Fibroblast of mammary gland (primary cell): ENCODE measurements around the gene SIAH3.

Experiments
- DNase-seq: peaks from one replicate; pipeline ENCODE4 v3.0.0-alpha.2; 2010; ENCODE audit warnings: low read depth
- H3K4me3 ChIP-seq: 2 replicates; pipeline ENCODE4 v1.5.1; 2011; ENCODE audit warnings: low read depth, mild to moderate bottlenecking, low read length, moderate library complexity; ENCODE audit not compliant: control insufficient read depth
- TF ChIP-seq, protein P1 (sequence below): conservative IDR thresholded peaks from 2 replicates; pipeline ENCODE4 v1.5.1; 2011; ENCODE audit warnings: low read depth, low read length, inconsistent platforms; ENCODE audit not compliant: control insufficient read depth, insufficient read depth

SIAH3 gene

DNA sequence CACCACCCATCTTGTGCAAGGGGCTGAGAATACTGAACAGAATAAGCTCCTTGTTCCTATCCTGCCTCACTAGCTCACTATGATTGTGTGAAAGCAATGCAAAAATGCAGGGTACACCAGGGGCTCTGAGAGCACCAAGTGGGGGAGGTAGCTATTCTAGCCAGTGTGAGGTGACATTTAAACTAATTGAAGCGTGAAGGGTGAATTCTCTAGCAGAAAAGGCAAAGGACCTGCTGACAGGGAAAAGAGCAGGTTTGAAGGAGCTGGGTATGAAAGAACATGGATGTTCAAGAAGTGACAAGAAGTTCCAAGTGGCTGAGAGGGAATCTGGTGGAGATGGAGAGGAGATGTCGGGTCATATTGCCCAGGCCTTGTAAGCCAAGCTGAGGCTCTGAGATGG lies 64.2 kb downstream of the SIAH3 start:
- TF ChIP-seq, protein P1, sequence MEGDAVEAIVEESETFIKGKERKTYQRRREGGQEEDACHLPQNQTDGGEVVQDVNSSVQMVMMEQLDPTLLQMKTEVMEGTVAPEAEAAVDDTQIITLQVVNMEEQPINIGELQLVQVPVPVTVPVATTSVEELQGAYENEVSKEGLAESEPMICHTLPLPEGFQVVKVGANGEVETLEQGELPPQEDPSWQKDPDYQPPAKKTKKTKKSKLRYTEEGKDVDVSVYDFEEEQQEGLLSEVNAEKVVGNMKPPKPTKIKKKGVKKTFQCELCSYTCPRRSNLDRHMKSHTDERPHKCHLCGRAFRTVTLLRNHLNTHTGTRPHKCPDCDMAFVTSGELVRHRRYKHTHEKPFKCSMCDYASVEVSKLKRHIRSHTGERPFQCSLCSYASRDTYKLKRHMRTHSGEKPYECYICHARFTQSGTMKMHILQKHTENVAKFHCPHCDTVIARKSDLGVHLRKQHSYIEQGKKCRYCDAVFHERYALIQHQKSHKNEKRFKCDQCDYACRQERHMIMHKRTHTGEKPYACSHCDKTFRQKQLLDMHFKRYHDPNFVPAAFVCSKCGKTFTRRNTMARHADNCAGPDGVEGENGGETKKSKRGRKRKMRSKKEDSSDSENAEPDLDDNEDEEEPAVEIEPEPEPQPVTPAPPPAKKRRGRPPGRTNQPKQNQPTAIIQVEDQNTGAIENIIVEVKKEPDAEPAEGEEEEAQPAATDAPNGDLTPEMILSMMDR, result no peak
- H3K4me3 ChIP-seq, result no peak overlapping the region
- no peak for DNase-seq

DNA sequence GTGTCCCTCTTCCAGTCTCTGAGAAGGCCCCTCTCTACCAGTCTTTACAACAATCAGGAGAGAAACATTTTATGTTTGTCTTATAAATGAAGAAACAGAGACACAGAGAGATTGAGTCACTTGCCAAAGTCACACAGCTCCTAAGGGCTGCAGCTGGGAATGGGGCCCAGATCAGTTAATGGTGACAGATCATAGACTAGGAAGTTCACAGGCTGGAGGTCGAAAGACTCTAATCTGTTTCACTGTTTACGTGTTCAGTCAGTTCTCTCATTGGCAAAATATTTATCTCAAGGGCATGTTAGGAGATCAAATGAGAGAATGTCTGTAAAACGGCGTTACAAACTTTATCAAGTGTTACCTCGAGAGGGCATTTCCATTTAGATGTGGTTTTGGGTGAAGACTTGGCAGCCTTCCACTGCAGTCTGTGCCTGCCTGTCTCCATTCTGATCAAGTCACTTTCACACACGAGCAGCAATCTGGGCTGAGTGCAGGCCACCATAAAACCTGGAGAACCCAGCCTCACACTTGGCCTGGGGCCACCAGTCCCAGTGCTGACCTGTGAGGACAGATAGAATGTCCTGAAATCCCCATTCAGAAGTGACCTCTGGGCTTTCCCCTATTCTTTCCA lies 65.1 kb downstream of the SIAH3 start:
- no peak for DNase-seq
- no peak overlapping the region for H3K4me3 ChIP-seq
- TF ChIP-seq, protein P1, result no peak

DNA sequence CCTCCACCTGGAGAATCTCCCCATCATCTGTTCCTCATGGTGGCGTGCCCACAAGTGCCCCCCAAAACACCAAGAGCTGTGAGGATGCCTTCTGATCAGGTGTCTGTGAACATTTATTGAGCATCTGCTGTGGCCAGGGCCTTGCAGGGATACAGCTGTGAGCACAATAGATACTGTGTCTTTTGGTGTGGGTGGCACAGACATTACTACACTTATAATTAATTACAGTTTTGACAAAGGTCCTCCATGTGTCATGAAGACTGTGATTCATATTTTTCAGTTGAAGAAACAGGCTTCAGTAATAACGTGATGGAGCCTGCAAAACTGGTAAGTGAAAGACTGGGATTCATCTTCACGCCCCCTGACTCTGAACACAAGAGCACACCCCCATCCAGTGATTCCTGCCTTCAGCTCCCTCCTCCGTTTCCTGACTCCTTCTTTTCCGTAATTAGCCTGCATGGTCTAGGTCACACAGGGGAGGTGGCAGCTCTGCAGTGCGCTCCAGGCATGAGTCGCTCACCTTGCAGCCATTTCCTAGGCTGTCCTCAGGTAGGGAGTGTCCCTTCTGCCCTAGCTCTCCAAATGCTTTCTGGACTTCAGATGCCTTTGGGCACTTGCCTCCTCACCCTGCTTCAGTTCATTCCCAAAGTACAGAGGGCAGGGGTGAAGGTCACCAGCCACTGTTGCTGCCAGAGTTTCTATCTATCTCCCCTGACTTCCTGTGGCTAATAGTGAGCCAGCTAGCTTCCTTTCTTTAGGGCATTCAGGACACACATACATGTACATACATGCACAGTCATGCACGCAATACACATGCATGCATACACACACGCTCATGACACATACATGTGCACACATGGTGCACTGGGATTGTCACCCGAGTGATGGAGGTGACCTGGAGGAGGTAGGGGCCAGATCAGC lies 66.5 kb downstream of the SIAH3 start:
- TF ChIP-seq, protein P1, result no peak
- DNase-seq, result no peak

DNA sequence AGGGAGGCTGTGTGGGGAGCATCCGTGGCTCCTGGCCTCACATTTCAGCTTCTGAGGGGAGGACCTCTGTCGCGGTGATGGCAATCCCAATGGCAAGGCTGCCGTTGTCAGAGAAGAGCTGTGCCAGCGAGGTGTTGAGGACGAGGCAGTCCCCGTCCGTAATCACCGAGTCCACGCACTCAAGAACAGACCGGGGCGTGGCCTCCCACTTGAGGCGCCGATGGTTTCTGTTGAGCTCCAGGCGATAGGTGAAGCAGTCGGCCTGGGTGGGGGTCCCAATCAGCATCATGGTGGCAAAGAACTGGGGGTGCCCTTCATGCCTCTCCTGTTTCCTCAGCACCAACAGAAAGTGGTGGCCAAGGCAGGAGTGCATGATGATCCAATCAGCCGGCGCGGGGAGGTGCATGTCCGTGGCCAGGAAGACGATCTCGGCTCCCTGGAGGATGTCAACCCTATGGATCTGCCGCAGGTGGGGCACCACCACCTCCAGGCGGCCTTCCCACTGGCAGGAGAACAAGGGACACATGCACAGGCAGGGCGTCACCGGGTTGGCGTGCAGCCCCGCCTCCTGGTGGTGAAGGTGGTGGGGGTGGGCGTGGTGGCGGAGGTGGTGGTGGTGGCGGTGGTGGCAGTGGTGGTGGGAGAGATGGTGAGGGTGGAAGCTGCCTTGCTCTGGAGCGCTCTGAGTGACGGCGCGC lies 68.1 kb downstream of the SIAH3 start:
- TF ChIP-seq, protein P1, result no peak
- no peak for DNase-seq
- H3K4me3 ChIP-seq, result no peak overlapping the region

More for the DNA sequence above, 66.5 kb downstream of the SIAH3 start:
- no peak overlapping the region for H3K4me3 ChIP-seq

DNA sequence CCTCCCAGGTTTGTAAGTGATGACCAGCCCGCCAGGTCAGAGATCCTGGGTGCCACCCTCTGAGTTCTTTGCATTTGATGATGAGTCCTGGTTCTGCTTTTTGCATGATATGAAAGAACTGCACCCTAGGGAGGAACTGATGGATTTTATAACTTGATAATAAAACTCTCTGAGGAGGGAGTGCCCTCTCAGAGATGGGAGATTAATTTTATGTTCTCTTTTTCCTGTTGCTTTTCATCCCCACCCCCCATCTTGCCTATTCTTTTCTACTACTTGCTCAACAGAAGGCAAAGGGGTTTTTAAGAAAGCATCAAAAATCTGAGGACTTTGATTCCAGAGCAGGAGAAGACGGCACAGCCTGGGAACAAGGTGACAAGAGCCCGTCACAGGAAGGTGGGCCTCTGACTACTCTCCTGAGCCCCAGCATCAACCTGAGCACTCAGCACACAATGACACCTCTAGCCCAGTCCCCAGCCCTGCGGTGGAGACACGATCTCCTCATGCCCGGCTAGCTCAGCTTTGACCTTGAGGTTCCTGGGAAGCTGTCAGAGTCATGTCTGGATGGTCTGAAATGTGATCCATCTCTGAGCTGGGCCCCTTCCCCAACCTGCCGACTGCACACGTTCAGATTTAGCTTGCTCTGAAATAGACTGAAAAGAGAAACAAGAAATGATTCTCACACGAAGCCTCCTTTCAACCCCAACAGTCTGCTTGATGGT lies 69.1 kb downstream of the SIAH3 start:
- DNase-seq, result no peak
- no peak overlapping the region for H3K4me3 ChIP-seq
- TF ChIP-seq, protein P1, result no peak
